ENCODE data around the gene MRPS24. TPM values are rescaled to one million over a fixed set of nuclear protein-coding genes. Genes with fewer than 3 reads are reported as not detected.
A peak's percentile ranks its signal among the peaks of the same experiment; 100 is the strongest.

Gene MRPS24
- total RNA-seq = 142 and 168 TPM in 2 replicates

DNA sequence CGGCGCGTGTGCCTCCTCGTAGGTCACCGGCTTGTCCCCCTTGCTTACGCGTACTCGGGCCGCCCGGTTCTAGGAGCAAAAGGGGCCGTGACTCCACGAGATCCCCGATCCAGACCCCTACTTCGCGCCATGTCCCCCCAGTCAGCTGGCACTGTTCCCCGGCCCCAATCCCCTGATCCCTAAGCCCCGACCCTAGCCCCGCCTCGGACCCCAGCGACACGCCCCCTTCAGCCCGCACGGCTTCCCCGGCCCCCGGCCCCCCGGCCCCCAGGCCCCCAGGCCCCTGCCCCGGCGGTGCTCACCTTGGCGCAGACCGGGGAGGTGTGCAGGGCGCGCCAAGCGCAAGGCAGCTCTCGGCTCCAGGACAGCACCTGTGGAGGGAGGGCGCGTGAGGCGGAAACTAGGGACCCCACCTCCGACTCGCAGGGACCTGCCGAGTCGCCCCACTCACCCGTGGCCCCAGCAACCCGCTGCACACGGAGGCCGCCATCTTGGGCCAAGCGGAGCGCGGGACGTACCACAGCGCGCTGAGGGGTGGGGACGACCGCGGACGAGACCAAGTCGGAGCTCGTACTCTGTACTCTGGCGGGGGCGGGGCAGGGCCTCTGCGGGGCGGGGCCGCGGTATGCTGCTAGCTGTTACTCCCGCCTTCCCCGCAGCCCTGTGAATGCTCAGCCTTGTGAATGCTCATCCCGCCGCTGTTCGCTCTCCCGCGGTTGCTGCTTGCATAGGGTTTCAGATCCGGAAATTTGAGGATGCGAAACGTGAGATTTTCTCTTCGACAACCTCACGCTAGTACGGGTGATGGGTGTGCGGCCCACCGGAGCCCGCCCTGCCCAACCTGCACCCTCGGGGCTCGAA, at the start of gene MRPS24:
TSS of gene MRPS24 (minus strand) at position 512 of the 861 bp plus-strand sequence. CDS start at position 490, 22 bp downstream.
- TF ChIP-seq, protein P1, sequence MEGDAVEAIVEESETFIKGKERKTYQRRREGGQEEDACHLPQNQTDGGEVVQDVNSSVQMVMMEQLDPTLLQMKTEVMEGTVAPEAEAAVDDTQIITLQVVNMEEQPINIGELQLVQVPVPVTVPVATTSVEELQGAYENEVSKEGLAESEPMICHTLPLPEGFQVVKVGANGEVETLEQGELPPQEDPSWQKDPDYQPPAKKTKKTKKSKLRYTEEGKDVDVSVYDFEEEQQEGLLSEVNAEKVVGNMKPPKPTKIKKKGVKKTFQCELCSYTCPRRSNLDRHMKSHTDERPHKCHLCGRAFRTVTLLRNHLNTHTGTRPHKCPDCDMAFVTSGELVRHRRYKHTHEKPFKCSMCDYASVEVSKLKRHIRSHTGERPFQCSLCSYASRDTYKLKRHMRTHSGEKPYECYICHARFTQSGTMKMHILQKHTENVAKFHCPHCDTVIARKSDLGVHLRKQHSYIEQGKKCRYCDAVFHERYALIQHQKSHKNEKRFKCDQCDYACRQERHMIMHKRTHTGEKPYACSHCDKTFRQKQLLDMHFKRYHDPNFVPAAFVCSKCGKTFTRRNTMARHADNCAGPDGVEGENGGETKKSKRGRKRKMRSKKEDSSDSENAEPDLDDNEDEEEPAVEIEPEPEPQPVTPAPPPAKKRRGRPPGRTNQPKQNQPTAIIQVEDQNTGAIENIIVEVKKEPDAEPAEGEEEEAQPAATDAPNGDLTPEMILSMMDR (IDR thresholded peaks at IDR 0.05; ENCODE audit: insufficient read depth, low read length, poor library complexity, severe bottlenecking) = no peak
- Histone ChIP-seq H3K4me3 (ENCODE audit: low read depth, low read length) (peak within 1 kb of the TSS; percentile 92), H3K36me3 (ENCODE audit: control insufficient read depth, insufficient read depth, low read length) (peaks cover 2% of the 10 kb centered on the region), H3K27me3 (ENCODE audit: control insufficient read depth, insufficient read depth, low read length) (no peaks in the 10 kb centered on the region)
- DNase-seq (ENCODE audit: low read depth) = peak; percentile 45

DNA sequence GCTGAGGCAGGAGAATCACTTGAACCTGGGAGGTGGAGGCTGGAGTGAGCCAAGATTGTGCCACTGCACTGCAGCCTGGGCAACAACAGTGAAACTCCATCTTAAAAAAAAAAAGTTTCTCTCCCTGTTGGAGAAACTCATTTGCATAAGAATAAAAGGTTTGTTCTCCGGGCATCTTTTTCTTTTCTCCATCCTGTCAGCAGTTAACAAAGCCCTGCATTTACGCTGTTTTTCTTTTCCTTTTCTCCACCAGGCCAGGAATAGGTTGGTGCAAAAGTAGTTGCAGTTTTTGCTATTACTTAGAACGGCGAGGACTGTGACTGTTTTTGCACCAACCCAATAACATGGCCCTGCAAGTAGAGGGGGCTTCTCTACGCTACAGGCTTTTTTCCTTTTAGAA, 46.6 kb upstream of the MRPS24 start:
- TF ChIP-seq, protein P1 (IDR thresholded peaks at IDR 0.05; ENCODE audit: insufficient read depth, low read length, poor library complexity, severe bottlenecking) = no peak
- H3K4me3 ChIP-seq (ENCODE audit: low read depth, low read length) = no peak overlapping the region
- no peaks in the 10 kb centered on the region for H3K27me3 ChIP-seq (ENCODE audit: control insufficient read depth, insufficient read depth, low read length)
- no peak for DNase-seq (ENCODE audit: low read depth)
- no peaks in the 10 kb centered on the region for H3K36me3 ChIP-seq (ENCODE audit: control insufficient read depth, insufficient read depth, low read length)

DNA sequence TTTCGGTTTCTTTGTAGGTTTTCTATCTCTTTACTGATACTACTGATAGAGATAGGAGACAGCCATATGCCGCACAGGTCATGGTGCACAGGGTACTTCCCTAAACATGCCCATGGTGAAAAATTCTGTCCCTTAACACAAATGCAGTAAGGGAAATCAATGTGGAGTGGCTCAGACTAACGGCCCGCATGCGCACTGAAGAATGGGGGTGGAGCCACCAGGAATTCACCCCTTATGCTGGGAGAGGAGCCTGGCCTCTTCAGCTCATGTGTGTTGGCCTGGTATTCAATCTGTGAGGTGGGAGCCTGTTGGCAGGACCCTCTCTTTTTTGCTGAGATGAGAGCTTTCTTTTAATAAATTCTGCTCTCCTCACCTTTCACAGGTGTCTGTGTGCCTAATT, 45.5 kb upstream of the MRPS24 start:
- no peaks in the 10 kb centered on the region for H3K27me3 ChIP-seq (ENCODE audit: control insufficient read depth, insufficient read depth, low read length)
- H3K4me3 ChIP-seq (ENCODE audit: low read depth, low read length) = no peak overlapping the region
- no peaks in the 10 kb centered on the region for H3K36me3 ChIP-seq (ENCODE audit: control insufficient read depth, insufficient read depth, low read length)
- DNase-seq (ENCODE audit: low read depth) = no peak
- TF ChIP-seq, protein P1 (IDR thresholded peaks at IDR 0.05; ENCODE audit: insufficient read depth, low read length, poor library complexity, severe bottlenecking) = no peak

DNA sequence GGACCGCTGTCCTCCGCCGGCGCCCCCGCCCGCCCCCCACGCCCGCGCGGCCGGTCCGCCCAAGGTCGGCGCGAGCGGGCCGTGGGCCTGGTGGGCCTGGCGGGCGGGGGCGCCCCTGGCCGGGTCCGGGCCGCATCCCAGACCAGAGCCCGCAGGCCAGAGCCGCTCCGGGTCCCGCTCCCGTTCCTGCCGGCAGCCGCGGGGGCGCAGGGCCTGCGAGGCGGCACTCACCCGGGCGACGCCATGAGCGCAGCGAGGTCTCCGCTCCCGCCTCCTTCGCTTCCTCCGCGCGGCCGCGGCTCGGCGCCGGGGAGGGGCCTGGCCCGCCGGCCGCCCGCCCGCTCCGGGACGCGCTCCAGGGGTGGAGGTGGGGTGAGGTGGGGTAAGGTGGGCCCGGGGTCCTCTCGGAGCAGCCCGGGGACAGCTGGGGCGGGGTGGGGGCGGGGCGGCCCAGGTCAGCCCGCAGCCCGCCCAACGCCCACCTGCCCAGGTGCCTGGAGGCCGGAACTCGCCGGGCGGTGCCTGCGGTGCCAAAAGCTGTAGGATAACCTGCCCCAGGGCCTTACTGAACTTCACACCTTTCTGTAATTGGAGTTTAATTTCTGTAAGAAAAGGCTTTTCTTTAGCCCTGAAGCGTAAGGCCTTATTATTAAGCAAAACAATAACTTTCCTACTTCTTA, 37.2 kb upstream of the MRPS24 start, which contains the start of gene URGCP:
TSS of gene URGCP (minus strand) at position 266 of the 680 bp plus-strand sequence. CDS start at position 245, 21 bp downstream.
- DNase-seq (ENCODE audit: low read depth) = no peak
- TF ChIP-seq, protein P1 (IDR thresholded peaks at IDR 0.05; ENCODE audit: insufficient read depth, low read length, poor library complexity, severe bottlenecking) = no peak
- H3K36me3 ChIP-seq (ENCODE audit: control insufficient read depth, insufficient read depth, low read length) = no peaks in the 10 kb centered on the region
- H3K4me3 ChIP-seq (ENCODE audit: low read depth, low read length) = peak within 1 kb of the TSS; percentile 54
- no peaks in the 10 kb centered on the region for H3K27me3 ChIP-seq (ENCODE audit: control insufficient read depth, insufficient read depth, low read length)

DNA sequence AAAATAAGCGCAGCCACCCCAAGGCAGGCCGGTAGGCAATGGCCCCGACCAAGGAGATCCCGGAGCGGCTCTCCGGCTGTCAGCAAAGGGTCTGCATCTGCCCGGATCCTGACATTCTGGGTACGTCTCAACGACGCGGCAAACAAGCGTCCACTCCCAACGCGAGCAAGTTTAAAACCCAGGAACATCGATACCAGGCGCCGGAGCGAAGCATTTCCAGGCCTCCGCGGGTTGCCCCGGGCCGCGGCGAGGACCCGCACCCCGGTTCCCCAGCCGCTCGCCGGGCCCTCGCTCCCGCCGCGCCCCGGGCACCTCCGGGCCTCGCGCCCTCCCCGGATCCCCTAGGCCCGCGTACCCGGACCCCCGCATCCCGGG, 36.6 kb upstream of the MRPS24 start:
- TF ChIP-seq, protein P1 (IDR thresholded peaks at IDR 0.05; ENCODE audit: insufficient read depth, low read length, poor library complexity, severe bottlenecking) = no peak
- no peaks in the 10 kb centered on the region for H3K36me3 ChIP-seq (ENCODE audit: control insufficient read depth, insufficient read depth, low read length)
- peak overlapping the region; percentile 54 for H3K4me3 ChIP-seq (ENCODE audit: low read depth, low read length)
- DNase-seq (ENCODE audit: low read depth) = no peak
- no peaks in the 10 kb centered on the region for H3K27me3 ChIP-seq (ENCODE audit: control insufficient read depth, insufficient read depth, low read length)
